Stimulated activated CD8-positive, alpha-beta memory T cell treated with anti-CD3 and anti-CD28 coated beads, Interleukin-12 subunit alpha, Interleukin-12 subunit beta, amount 100 ng/mL, for 24 hours (primary cell): ENCODE data around the gene FGFRL1.

ENCODE experiments used
- DNase-seq: peaks from one replicate; pipeline ENCODE4 v3.0.0-alpha.2; 2020; ENCODE audit errors: extremely low read depth

Gene FGFRL1

DNA sequence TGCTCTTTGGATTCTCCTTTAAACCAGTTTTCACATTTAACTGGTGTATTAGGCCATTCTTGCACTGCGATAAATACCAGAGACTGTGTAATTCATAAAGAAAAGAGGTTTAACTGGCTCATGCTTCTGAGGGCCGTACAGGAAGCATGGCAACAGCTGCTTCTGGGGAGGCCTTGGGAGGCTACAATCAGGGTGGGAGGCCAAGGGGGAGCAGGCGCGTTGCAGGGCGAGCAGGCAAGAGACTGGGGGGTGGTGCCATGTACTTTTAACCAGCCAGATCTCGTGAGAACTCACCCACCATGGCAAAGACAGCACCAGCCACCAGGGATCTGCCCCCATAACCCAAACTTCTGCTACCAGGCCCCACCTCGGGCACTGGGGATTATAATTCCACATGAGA, 63.8 kb downstream of the FGFRL1 start:
- DNase-seq, result no peak

DNA sequence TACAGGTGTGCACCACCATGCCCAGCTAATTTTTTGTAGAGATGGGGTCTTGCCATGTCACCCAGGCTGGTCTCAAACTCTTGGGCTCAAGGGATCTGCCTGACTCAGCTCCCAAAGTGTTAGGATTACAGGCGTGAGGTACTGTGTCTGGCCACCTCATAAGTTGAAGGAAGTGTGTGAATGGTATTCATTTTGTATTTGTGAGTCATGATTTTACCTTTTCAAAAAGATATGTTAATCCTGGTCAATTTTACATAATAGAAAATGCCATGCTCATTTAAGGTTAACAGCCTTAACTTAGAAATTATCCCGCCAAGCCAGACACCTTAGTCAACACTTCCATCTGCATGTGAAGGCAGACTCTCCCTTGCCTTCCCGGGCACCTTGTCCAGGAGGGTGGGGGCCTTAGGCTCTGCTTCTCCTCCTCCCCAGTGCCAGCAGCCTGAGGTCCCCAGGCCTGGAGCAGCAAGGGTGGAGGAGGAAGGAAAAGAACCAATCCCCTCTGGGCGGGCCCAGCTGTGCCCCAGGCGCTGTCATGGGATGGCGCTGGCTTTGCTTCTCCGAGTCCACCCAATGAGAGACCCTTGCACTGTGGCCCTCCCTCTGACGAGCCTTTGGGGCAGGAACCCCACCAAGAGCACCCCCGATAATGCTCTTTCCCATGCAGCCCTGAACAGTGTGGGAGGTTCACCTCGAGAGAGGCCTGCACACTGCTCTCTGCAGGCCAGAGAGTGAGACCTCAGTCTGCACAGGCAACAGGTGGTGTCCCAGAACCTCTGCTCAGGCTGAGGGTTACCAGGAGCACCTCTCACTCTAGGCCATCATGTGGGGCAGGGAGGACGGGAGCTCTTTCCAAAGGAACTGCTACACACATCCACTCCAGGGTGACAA, 64.6 kb downstream of the FGFRL1 start:
- no peak for DNase-seq
